ENCODE results near the gene NFRKB. TPM values are rescaled to one million over a fixed set of nuclear protein-coding genes. Genes with fewer than 3 reads are reported as not detected.
"Not testable (repeated sequence)": the region's sequence is repeated elsewhere in the genome, so short reads cannot be mapped to it uniquely, and the experiment has no call there.

NFRKB gene
- total and polyA plus RNA-seq, 2 donors (not counting 1 experiment from before 2014, with no cell fraction given), result 10.7 to 11.9 TPM

GRCh38 chr11:129871914-129872313 is 23.5 kb downstream of the NFRKB start:
- no peak for DNase-seq (ENCODE audit: low read depth in 2 of 2)
- H3K9me3 ChIP-seq (ENCODE audit: control insufficient read depth, insufficient read depth, low read depth, low read length), result no peaks in the 10 kb centered on the region
- H3K27me3 ChIP-seq (ENCODE audit: control insufficient read depth, insufficient read depth, low read length), result no peaks in the 10 kb centered on the region
- TF ChIP-seq EZH2 (IDR thresholded peaks at IDR 0.05; ENCODE audit: low read length, missing control alignments) (no peak), CTCF (conservative IDR thresholded peaks at IDR 0.05 in 1 of 2, IDR thresholded peaks at IDR 0.05 in 1 of 2; ENCODE audit: low read depth in 1 of 2, low read length in 2 of 2) (no peak)
- no peak overlapping the region for H3K4me3 ChIP-seq (replicated peaks in 1 of 4; ENCODE audit: control extremely low read depth in 1 of 4, insufficient read depth in 1 of 4, low read depth in 3 of 4, low read length in 4 of 4)
- no peaks in the 10 kb centered on the region for H4K20me1 ChIP-seq (ENCODE audit: control insufficient read depth, extremely low read depth, insufficient read depth, low read length)
- H3K36me3 ChIP-seq (ENCODE audit: control insufficient read depth, insufficient read depth, low read length), result peaks cover 25% of the 10 kb centered on the region
- no peaks in the 10 kb centered on the region for H3K4me1 ChIP-seq (ENCODE audit: control insufficient read depth, extremely low read depth, insufficient read depth, low read length)
- H3K9ac ChIP-seq (ENCODE audit: insufficient read depth, low read length), result no peak overlapping the region
- no peak overlapping the region for H3K4me2 ChIP-seq (ENCODE audit: extremely low read depth, insufficient read depth, low read length)
- no peaks in the 10 kb centered on the region for H3K79me2 ChIP-seq (ENCODE audit: control insufficient read depth, insufficient read depth, low read length)
- no peak overlapping the region for H2AFZ ChIP-seq (ENCODE audit: low read length)
- H3K27ac ChIP-seq (ENCODE audit: insufficient read depth, low read length), result no peak overlapping the region

GRCh38 chr11:129868626-129869025 is 26.8 kb downstream of the NFRKB start:
- not testable (repeated sequence) for H4K20me1 ChIP-seq (ENCODE audit: control insufficient read depth, extremely low read depth, insufficient read depth, low read length); H3K27ac ChIP-seq (ENCODE audit: insufficient read depth, low read length); H3K9me3 ChIP-seq (ENCODE audit: control insufficient read depth, insufficient read depth, low read depth, low read length); H3K79me2 ChIP-seq (ENCODE audit: control insufficient read depth, insufficient read depth, low read length); H2AFZ ChIP-seq (ENCODE audit: low read length); H3K27me3 ChIP-seq (ENCODE audit: control insufficient read depth, insufficient read depth, low read length); H3K4me3 ChIP-seq (replicated peaks in 1 of 4; ENCODE audit: control extremely low read depth in 1 of 4, insufficient read depth in 1 of 4, low read depth in 3 of 4, low read length in 4 of 4); H3K9ac ChIP-seq (ENCODE audit: insufficient read depth, low read length); H3K4me2 ChIP-seq (ENCODE audit: extremely low read depth, insufficient read depth, low read length); H3K4me1 ChIP-seq (ENCODE audit: control insufficient read depth, extremely low read depth, insufficient read depth, low read length)
- peaks cover 30% of the 10 kb centered on the region for H3K36me3 ChIP-seq (ENCODE audit: control insufficient read depth, insufficient read depth, low read length)
- DNase-seq (ENCODE audit: low read depth in 2 of 2), result peak; percentile 6 to 8

GRCh38 chr11:129866311-129866710 is 29.1 kb downstream of the NFRKB start:
- no peaks in the 10 kb centered on the region for H4K20me1 ChIP-seq (ENCODE audit: control insufficient read depth, extremely low read depth, insufficient read depth, low read length)
- no peak for TF ChIP-seq EZH2 (IDR thresholded peaks at IDR 0.05; ENCODE audit: low read length, missing control alignments)
- no peak overlapping the region for H3K27ac ChIP-seq (ENCODE audit: insufficient read depth, low read length)
- H2AFZ ChIP-seq (ENCODE audit: low read length), result no peak overlapping the region
- H3K27me3 ChIP-seq (ENCODE audit: control insufficient read depth, insufficient read depth, low read length), result no peaks in the 10 kb centered on the region
- H3K4me2 ChIP-seq (ENCODE audit: extremely low read depth, insufficient read depth, low read length), result no peak overlapping the region
- no peaks in the 10 kb centered on the region for H3K9me3 ChIP-seq (ENCODE audit: control insufficient read depth, insufficient read depth, low read depth, low read length)
- H3K9ac ChIP-seq (ENCODE audit: insufficient read depth, low read length), result no peak overlapping the region
- peaks cover 3% of the 10 kb centered on the region for H3K4me1 ChIP-seq (ENCODE audit: control insufficient read depth, extremely low read depth, insufficient read depth, low read length)
- H3K79me2 ChIP-seq (ENCODE audit: control insufficient read depth, insufficient read depth, low read length), result no peaks in the 10 kb centered on the region
- peaks cover 23% of the 10 kb centered on the region for H3K36me3 ChIP-seq (ENCODE audit: control insufficient read depth, insufficient read depth, low read length)
- DNase-seq (ENCODE audit: low read depth in 2 of 2), result no peak
- H3K4me3 ChIP-seq (replicated peaks in 1 of 4; ENCODE audit: control extremely low read depth in 1 of 4, insufficient read depth in 1 of 4, low read depth in 3 of 4, low read length in 4 of 4), result no peak overlapping the region

- no peak overlapping the region for H2AFZ ChIP-seq (ENCODE audit: low read length)
- H3K27ac ChIP-seq (ENCODE audit: insufficient read depth, low read length), result no peak overlapping the region
- no peaks in the 10 kb centered on the region for H4K20me1 ChIP-seq (ENCODE audit: control insufficient read depth, extremely low read depth, insufficient read depth, low read length)
- no peak for TF ChIP-seq EZH2 (IDR thresholded peaks at IDR 0.05; ENCODE audit: low read length, missing control alignments)
- H3K4me2 ChIP-seq (ENCODE audit: extremely low read depth, insufficient read depth, low read length), result no peak overlapping the region
- H3K27me3 ChIP-seq (ENCODE audit: control insufficient read depth, insufficient read depth, low read length), result no peaks in the 10 kb centered on the region
- no peaks in the 10 kb centered on the region for H3K9me3 ChIP-seq (ENCODE audit: control insufficient read depth, insufficient read depth, low read depth, low read length)
- DNase-seq (ENCODE audit: low read depth in 2 of 2), result no peak
- no peak overlapping the region for H3K9ac ChIP-seq (ENCODE audit: insufficient read depth, low read length)
- peaks cover 3% of the 10 kb centered on the region for H3K4me1 ChIP-seq (ENCODE audit: control insufficient read depth, extremely low read depth, insufficient read depth, low read length)
- H3K79me2 ChIP-seq (ENCODE audit: control insufficient read depth, insufficient read depth, low read length), result no peaks in the 10 kb centered on the region
- H3K36me3 ChIP-seq (ENCODE audit: control insufficient read depth, insufficient read depth, low read length), result peaks cover 23% of the 10 kb centered on the region
- H3K4me3 ChIP-seq (replicated peaks in 1 of 4; ENCODE audit: control extremely low read depth in 1 of 4, insufficient read depth in 1 of 4, low read depth in 3 of 4, low read length in 4 of 4), result no peak overlapping the region
Measured at GRCh38 chr11:129865701-129866100, 29.7 kb downstream of the NFRKB start.

Data from fibroblast of lung (primary cell).